Measurements from ENCODE around the gene SOX13. TPM values are rescaled to one million over a fixed set of nuclear protein-coding genes. Genes with fewer than 3 reads are reported as not detected.

SOX13 gene
- total RNA-seq, 6 experiments from 2014 or later, result 12.5 to 29.1 (median 17.1) TPM

- Histone ChIP-seq H3K27ac (no peak overlapping the region), H3K4me3 (no peak overlapping the region), H3K36me3 (no peaks in the 10 kb centered on the region), H3K27me3 (no peaks in the 10 kb centered on the region), H3K4me1 (peaks cover 0 to 8% (median 4%) of the 10 kb centered on the region in 4 donors), H3K9me3 (no peaks in the 10 kb centered on the region)
- TF ChIP-seq POLR2A (IDR thresholded peaks at IDR 0.05) (no peak), CTCF (IDR thresholded peaks at IDR 0.05) (no peak)
- intact Hi-C loops (cut with DNase I), result no loop called here
- WGBS (ENCODE audit: insufficient coverage, low coverage, low lambda C conversion rate, missing lambda C conversion rate), result 91% methylated on average over 2 of the region's 2 CpGs
- DNase-seq, result no peak
- ATAC-seq, result no peak
These were observed 35.0 kb downstream of the SOX13 start for GRCh38 chr1:204107892-204108291.

GRCh38 chr1:204108312-204109141, 35.6 kb downstream of the SOX13 start:
- Histone ChIP-seq H3K27me3 (no peaks in the 10 kb centered on the region), H3K27ac (no peak overlapping the region), H3K9me3 (no peaks in the 10 kb centered on the region), H3K4me1 (peaks cover 0 to 5% (median 1%) of the 10 kb centered on the region in 4 donors), H3K36me3 (no peaks in the 10 kb centered on the region), H3K4me3 (no peak overlapping the region)
- ATAC-seq, result peak; percentile 31 to 58 (median 48)
- no peak for TF ChIP-seq CTCF (IDR thresholded peaks at IDR 0.05)
- no peak for TF ChIP-seq POLR2A (IDR thresholded peaks at IDR 0.05)
- 59% methylated on average over 12 of the region's 21 CpGs for WGBS (ENCODE audit: insufficient coverage, low coverage, low lambda C conversion rate, missing lambda C conversion rate)
- no peak for DNase-seq
- intact Hi-C loops (cut with DNase I), result no loop called here

- no peak for TF ChIP-seq POLR2A (IDR thresholded peaks at IDR 0.05)
- no peak for TF ChIP-seq CTCF (IDR thresholded peaks at IDR 0.05)
- Histone ChIP-seq H3K4me3 (no peak overlapping the region), H3K4me1 (no peaks in the 10 kb centered on the region), H3K36me3 (no peaks in the 10 kb centered on the region), H3K9me3 (no peaks in the 10 kb centered on the region), H3K27me3 (no peaks in the 10 kb centered on the region), H3K27ac (no peak overlapping the region)
- intact Hi-C loops (cut with DNase I), result no loop called here
- 55% methylated on average over 1 of the region's 5 CpGs for whole genome bisulfite sequencing (ENCODE audit: insufficient coverage, low coverage, low lambda C conversion rate, missing lambda C conversion rate)
- ATAC-seq, result no peak
- no peak for DNase-seq
These were observed 38.1 kb downstream of the SOX13 start for GRCh38 chr1:204110894-204111633.

GRCh38 chr1:204112876-204113730, 40.2 kb downstream of the SOX13 start:
- DNase-seq (no peak), ATAC-seq (peak in 2 of 4 donors; percentile 9 to 12)
- Histone ChIP-seq H3K9me3 (no peaks in the 10 kb centered on the region), H3K27ac (no peak overlapping the region), H3K36me3 (peaks cover 0 to 14% (median 6%) of the 10 kb centered on the region in 4 donors), H3K27me3 (no peaks in the 10 kb centered on the region), H3K4me3 (no peak overlapping the region), H3K4me1 (no peaks in the 10 kb centered on the region)
- 57% methylated on average over 5 of the region's 11 CpGs for WGBS (ENCODE audit: insufficient coverage, low coverage, low lambda C conversion rate, missing lambda C conversion rate)
- intact Hi-C loops (cut with DNase I), result no loop called here
- TF ChIP-seq CTCF (IDR thresholded peaks at IDR 0.05) (no peak), POLR2A (IDR thresholded peaks at IDR 0.05) (no peak)
